GM21528 (cell line): ENCODE measurements around the gene FKBP8.

ENCODE experiments used
- ATAC-seq: cut with Tn5 transposase; IDR thresholded peaks from one replicate; pipeline ENCODE4 v1.9.1; 2021; ENCODE audit warnings: mild to moderate bottlenecking, moderate library complexity; ENCODE audit not compliant: unreplicated experiment, low FRiP score

The FKBP8 gene

GRCh38 chr19:18488838-18489626 is 54.3 kb downstream of the FKBP8 start:
- no peak for ATAC-seq

GRCh38 chr19:18488403-18488723 is 55.0 kb downstream of the FKBP8 start:
- ATAC-seq, result no peak

DNA sequence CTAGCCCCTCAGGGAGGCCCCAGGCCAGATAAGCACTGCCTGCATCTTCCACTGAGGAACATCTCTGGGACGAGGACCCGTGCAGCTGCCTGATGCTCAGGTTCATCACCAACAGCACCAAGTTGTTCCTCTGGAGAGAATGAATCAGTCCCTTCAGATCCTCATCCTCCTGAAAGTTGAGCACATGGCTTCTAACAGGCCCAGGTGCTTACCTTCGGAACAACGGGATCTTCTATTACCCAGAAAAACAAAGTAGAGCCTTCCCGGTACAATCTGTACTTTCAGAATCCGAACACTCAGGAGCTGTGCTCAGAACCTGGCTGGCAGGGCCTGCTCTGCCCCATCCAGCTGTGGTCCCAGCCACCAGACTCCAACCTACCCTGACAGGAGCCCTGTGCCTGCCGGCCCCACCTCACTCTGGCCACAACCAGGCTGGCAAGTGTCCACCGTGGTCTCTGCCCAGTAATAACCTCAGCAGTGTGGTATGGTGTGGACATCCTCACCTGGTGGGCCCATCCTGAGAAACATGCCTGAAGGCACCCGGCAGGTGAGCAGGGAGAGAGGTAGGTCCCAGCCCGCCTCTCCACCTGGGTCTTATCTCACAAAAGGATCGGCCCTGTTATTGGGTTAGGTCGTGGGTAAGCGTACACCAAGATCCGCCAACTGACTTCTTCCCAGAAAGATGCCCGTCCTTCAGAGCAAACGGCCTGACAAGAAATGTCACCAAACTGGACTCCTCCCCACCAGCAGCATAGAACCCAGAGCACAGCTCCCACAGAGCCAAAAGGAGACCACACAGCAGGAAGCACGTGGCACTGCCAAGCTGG is 55.6 kb downstream of the FKBP8 start:
- no peak for ATAC-seq

DNA sequence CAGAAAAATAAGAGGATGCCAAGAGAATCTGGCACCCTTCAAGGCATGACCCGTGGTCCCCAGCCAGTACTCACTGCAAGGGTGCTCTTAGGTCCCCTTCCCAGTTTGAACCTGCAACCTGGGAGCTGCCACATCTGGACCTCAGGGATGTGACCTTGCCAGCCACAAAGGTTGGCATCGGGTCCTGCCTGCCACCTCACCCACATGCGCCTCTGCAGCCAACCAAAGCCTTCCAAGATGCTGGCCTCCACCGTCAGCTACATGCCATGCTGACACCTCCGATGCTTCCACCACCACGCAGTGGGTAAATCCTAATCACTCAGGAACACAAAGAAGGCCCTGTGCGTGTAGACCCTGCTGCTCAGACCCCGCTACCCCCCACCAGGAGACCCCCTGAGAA is 56.6 kb downstream of the FKBP8 start:
- no peak for ATAC-seq

GRCh38 chr19:18484992-18485391 is 58.4 kb downstream of the FKBP8 start:
- ATAC-seq, result no peak

GRCh38 chr19:18483119-18483890 is 60.1 kb downstream of the FKBP8 start:
- no peak for ATAC-seq
